SK-N-SH (cell line): Measurements from ENCODE around the gene PRR11.

Experiments
- RAD21 ChIP-seq: IDR thresholded peaks from 2 replicates; pipeline ENCODE4 v1.6.1; 2012; ENCODE audit warnings: mild to moderate bottlenecking, low read length
- SIN3A ChIP-seq: IDR thresholded peaks from 2 replicates; pipeline ENCODE4 v1.6.1; 2012; ENCODE audit warnings: low read depth, mild to moderate bottlenecking, low read length, moderate library complexity, borderline replicate concordance

DNA sequence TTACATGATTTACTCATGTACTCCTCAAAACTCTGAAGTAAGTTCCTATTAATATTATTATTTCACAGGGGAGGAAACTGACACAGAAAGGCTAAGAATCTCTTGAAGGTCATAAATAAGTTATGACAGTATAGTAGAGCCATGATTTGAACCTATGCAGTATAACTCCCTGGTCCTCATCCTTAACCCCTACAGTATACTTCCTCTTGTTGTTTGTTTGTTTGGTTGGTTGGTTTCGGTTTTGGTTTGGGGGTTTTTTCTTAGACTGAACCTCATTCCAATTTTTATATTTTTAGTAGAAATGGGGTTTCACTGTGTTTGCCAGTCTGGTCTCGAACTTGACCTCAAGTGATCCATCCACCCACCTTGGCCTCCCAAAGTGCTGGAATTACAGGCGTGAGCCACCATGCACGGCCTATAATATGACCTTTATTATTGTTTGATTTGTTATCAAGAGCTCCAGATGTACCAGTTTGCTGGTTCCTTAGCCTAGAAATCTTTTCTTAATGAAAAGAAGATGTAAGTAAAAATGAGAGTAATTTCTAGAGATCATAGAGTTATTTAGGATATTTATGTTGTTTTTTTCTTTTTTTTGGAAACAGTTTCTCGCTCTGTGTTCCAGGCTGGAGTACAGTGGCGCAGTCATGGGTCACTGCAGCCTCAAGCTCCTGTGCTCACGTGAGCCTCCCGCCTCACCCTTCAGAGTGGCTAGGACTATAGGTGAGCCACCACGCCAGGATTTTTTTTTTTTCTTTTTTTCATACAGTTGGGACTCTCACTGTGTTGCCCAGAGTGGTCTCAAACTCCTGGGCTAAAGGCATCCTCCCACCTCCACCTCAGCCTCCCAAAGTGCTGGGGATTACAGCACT, 4.8 kb downstream of the PRR11 start:
- TF ChIP-seq RAD21 (no peak), SIN3A (no peak)
